SU-DHL-6 (cell line): Measurements from ENCODE around the gene POR.

Experiments
- H2AFZ ChIP-seq: fragments of 200-600 bp; sonication (generic); 2 replicates; pipeline ENCODE4 v1.6.1; 2014; ENCODE audit warnings: low read depth, mild to moderate bottlenecking, moderate library complexity, mixed read lengths, antibody characterized with exemption, low read length; ENCODE audit not compliant: severe bottlenecking
- H3F3A ChIP-seq: fragments of 200-600 bp; shearing (Covaris generic); 2 replicates; pipeline ENCODE4 v1.6.0; 2016; ENCODE audit warnings: antibody characterized with exemption, mild to moderate bottlenecking; ENCODE audit not compliant: insufficient read depth
- H3K27ac ChIP-seq: fragments of 200-600 bp; sonication (generic); 2 replicates; pipeline ENCODE4 v1.5.1; 2016; ENCODE audit warnings: low read depth, mild to moderate bottlenecking, low read length, moderate library complexity, mixed read lengths
- H3K27me3 ChIP-seq: fragments of 200-600 bp; sonication (generic), shearing (Covaris generic); 2 replicates; pipeline ENCODE4 v1.6.0; 2014; ENCODE audit warnings: mild to moderate bottlenecking, low read length
- H3K36me3 ChIP-seq: fragments of 200-600 bp; sonication (generic); 2 replicates; pipeline ENCODE4 v1.6.1; 2014; ENCODE audit warnings: mild to moderate bottlenecking, low read length, mixed read lengths
- H3K4me2 ChIP-seq: fragments of 300-600, 200-600 bp; shearing (Covaris generic), sonication (generic); 2 replicates; pipeline ENCODE4 v1.6.0; 2014; ENCODE audit warnings: low read length, low read depth, mild to moderate bottlenecking; ENCODE audit not compliant: poor library complexity, severe bottlenecking
- H3K4me3 ChIP-seq: fragments of 200-600 bp; sonication (generic); 2 replicates; pipeline ENCODE4 v1.5.1; 2014; ENCODE audit warnings: antibody characterized with exemption, low read length, mild to moderate bottlenecking, mixed read lengths; ENCODE audit not compliant: insufficient read depth, poor library complexity, severe bottlenecking
- H3K79me2 ChIP-seq: fragments of 200-600 bp; sonication (generic); 2 replicates; pipeline ENCODE4 v1.6.1; 2014; ENCODE audit warnings: mild to moderate bottlenecking, low read length, moderate library complexity; ENCODE audit not compliant: insufficient read depth
- H3K9ac ChIP-seq: fragments of 200-600 bp; sonication (generic); 2 replicates; pipeline ENCODE4 v1.7.0; 2014; ENCODE audit warnings: mild to moderate bottlenecking, low read length
- H3K9me2 ChIP-seq: fragments of 200-600 bp; sonication (generic); replicated peaks from 2 replicates; pipeline ENCODE4 v1.6.1; 2014; ENCODE audit warnings: low read length; ENCODE audit not compliant: insufficient read depth
- H3K9me3 ChIP-seq: fragments of 200-600 bp; sonication (generic); 2 replicates; pipeline ENCODE4 v1.6.1; 2014; ENCODE audit warnings: low read length, mixed read lengths; ENCODE audit not compliant: insufficient read depth
- H4K20me1 ChIP-seq: fragments of 200-600 bp; sonication (generic); 2 replicates; pipeline ENCODE4 v1.6.1; 2014; ENCODE audit warnings: low read depth, mild to moderate bottlenecking, antibody characterized with exemption, low read length, moderate library complexity, mixed read lengths
- CTCF ChIP-seq: fragments of 200-600 bp; sonication (generic); IDR thresholded peaks from one replicate; pipeline ENCODE4 v1.5.1; 2017; ENCODE audit warnings: antibody characterized with exemption, mild to moderate bottlenecking, low read length, moderate library complexity; ENCODE audit not compliant: insufficient read depth, poor library complexity, severe bottlenecking
- EZH2phosphoT487 ChIP-seq: fragments of 200-600 bp; sonication (generic), shearing (Covaris generic); conservative IDR thresholded peaks from 2 replicates; pipeline ENCODE4 v1.6.1; 2018; ENCODE audit warnings: mild to moderate bottlenecking, antibody characterized with exemption, low read length, moderate library complexity, mixed read lengths

POR gene

GRCh38 chr7:75993689-75994387 lies 78.9 kb downstream of the POR start:
- peak overlapping the region; percentile 86 for H3K4me2 ChIP-seq
- H3K9me2 ChIP-seq: no peaks in the 10 kb centered on the region
- peak overlapping the region; percentile 77 for H3K9ac ChIP-seq
- no peaks in the 10 kb centered on the region for H3K79me2 ChIP-seq
- no peaks in the 10 kb centered on the region for H4K20me1 ChIP-seq
- 0 out of 2 replicates have a peak, but pooled peaks cover 3% of the 10 kb centered on the region for H3F3A ChIP-seq
- no peaks in the 10 kb centered on the region for H3K27me3 ChIP-seq
- peak overlapping the region; percentile 93 for H3K4me3 ChIP-seq
- no peak overlapping the region for H3K27ac ChIP-seq
- H3K9me3 ChIP-seq: no peaks in the 10 kb centered on the region
- no peaks in the 10 kb centered on the region for H3K36me3 ChIP-seq
- TF ChIP-seq CTCF (no peak), EZH2phosphoT487 (no peak)
- peak overlapping the region; percentile 96 for H2AFZ ChIP-seq

GRCh38 chr7:75994388-75995051 lies 79.6 kb downstream of the POR start, which contains the start of gene TMEM120A:
TSS of gene TMEM120A (minus strand) at chr7:75994595. CDS start at chr7:75994570, 25 bp downstream.
- no peak within 1 kb of the TSS for H3K27ac ChIP-seq
- H3K9me3 ChIP-seq: no peaks in the 10 kb centered on the region
- peak within 1 kb of the TSS; percentile 96 for H2AFZ ChIP-seq
- H3K4me2 ChIP-seq: peak within 1 kb of the TSS; percentile 86
- H3K79me2 ChIP-seq: no peaks in the 10 kb centered on the region
- H3K4me3 ChIP-seq: peak within 1 kb of the TSS; percentile 93
- peak within 1 kb of the TSS; percentile 77 for H3K9ac ChIP-seq
- TF ChIP-seq CTCF: no peak
- no peak for TF ChIP-seq EZH2phosphoT487
- no peaks in the 10 kb centered on the region for H3K36me3 ChIP-seq
- no peaks in the 10 kb centered on the region for H3K27me3 ChIP-seq
- H4K20me1 ChIP-seq: no peaks in the 10 kb centered on the region
- H3F3A ChIP-seq: 0 out of 2 replicates have a peak, but pooled peaks cover 3% of the 10 kb centered on the region
- H3K9me2 ChIP-seq: no peaks in the 10 kb centered on the region

- Histone ChIP-seq H3K27ac (no peak overlapping the region), H3K36me3 (no peaks in the 10 kb centered on the region), H3K4me3 (peak overlapping the region; percentile 93), H3F3A (0 out of 2 replicates have a peak, but pooled peaks cover 3% of the 10 kb centered on the region), H3K9ac (peak overlapping the region; percentile 77), H4K20me1 (no peaks in the 10 kb centered on the region), H2AFZ (peak overlapping the region; percentile 72), H3K4me2 (peak overlapping the region; percentile 86), H3K9me2 (no peaks in the 10 kb centered on the region), H3K27me3 (no peaks in the 10 kb centered on the region), H3K9me3 (no peaks in the 10 kb centered on the region), H3K79me2 (no peaks in the 10 kb centered on the region)
- no peak for TF ChIP-seq EZH2phosphoT487
- no peak for TF ChIP-seq CTCF
Measured at GRCh38 chr7:75995052-75995471, 80.1 kb downstream of the POR start.
